Measurements from ENCODE around the gene AP1S3.
"Not testable (repeated sequence)": the region's sequence is repeated elsewhere in the genome, so short reads cannot be mapped to it uniquely, and the experiment has no call there.

AP1S3 gene

DNA sequence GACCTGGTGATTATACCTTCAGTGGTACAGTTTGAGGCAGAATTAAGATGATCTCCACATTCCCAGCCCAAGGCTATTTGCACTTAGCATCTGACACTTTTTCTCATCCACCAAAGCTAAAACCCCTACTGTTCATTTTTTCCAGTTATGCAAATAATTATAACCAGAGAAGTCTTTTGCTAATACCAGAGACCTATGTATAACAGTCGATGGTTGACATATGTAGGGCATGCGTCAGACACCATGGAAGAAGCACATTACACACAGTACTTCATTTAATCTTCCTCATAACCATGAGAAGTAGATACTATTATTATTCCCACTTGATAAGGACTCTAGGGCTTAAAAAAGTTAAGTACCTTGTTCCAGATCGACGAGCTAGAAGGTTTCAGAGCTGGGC is 36.5 kb downstream of the AP1S3 start:
- DNase-seq = no peak
- TF ChIP-seq POLR2A (IDR thresholded peaks at IDR 0.05; ENCODE audit: low read length) = no peak
- TF ChIP-seq GATA1 (IDR thresholded peaks at IDR 0.05; ENCODE audit: low read depth, low read length) = no peak

DNA sequence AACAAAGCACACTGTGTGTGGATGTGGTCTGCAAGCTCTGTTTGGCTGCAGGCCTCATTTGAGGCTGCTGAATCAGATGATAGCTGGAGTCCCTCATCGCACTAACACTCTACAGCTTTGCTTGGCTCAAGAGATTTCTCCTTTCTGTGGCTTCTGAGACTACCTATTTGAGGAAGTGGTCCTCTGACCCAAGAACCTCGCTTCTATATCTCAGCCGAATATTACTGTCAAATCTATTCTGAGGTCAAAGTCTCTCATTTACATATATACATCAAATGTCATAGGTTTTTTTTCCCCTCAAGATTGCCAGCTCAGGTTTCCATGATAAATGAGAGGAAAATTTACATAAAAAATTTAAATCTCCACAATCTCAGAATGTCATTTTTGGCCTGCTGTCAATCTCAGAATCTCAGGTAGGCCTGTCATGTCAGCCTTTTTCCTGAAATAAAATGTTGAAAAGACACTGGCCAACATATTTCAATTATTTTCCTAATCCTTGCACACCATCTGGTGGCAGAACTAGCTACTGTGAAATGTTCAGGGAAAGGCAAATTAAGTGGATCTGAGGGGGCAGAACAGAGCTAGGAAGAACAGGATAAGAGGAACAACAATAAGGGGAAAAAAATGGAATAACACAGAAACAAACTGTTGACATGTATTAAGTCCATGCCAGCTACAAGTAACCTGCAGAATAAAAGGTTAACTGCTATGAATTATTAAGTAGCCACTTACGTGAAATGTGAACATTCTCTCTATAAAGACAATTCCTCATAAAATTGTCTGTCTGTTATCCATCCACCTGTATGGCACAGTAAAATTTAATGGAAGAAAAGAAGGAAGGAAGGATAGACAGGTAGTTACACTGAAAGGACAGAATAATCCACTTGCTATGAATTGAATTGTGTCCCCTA is 39.3 kb downstream of the AP1S3 start:
- TF ChIP-seq GATA1 (IDR thresholded peaks at IDR 0.05; ENCODE audit: low read depth, low read length) (no peak), POLR2A (IDR thresholded peaks at IDR 0.05; ENCODE audit: low read length) (no peak)
- DNase-seq = peak in 1 of 2 experiments; percentile 11

DNA sequence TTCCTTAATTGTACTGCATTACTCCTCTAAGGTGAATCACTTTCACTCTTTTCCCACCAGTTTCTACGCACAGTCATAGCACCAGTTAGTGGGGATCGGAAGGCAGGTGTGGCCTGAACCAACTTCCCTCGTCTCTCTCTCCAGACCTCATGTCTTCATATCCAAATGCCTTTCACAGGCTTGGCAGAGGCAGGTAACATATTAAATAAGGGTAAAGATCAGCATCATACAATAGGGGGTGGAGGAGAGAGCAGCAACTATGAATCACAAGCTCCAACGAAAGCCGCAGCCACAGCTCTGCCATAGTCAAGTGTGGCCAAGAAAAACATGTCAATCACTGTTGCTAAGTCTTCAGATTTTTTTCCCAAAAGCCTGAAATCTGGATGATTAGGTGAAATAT is 40.3 kb downstream of the AP1S3 start:
- TF ChIP-seq POLR2A (IDR thresholded peaks at IDR 0.05; ENCODE audit: low read length) (no peak), GATA1 (IDR thresholded peaks at IDR 0.05; ENCODE audit: low read depth, low read length) (no peak)
- DNase-seq = no peak

DNA sequence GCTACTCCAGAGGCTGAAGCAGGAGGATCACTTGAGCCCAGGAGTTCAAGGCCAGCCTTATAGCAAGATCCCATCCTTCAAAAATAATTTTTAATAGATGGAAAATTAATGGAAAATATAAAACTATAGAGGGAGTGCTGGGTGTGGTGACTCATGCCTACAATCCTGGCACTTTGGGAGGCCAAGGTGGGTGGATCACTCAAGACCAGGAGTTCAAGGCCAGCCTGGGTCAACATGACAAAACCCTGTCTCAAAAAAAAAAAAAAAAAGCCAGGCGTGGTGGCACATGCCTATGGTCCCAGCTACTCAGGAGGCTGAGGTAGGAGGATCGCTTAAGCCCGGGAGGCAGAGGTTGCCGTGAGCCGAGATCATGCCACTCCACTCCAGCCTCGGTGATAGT is 48.0 kb downstream of the AP1S3 start:
- no peak for DNase-seq
- TF ChIP-seq GATA1 (IDR thresholded peaks at IDR 0.05; ENCODE audit: low read depth, low read length) = no peak
- no peak for TF ChIP-seq POLR2A (IDR thresholded peaks at IDR 0.05; ENCODE audit: low read length)

DNA sequence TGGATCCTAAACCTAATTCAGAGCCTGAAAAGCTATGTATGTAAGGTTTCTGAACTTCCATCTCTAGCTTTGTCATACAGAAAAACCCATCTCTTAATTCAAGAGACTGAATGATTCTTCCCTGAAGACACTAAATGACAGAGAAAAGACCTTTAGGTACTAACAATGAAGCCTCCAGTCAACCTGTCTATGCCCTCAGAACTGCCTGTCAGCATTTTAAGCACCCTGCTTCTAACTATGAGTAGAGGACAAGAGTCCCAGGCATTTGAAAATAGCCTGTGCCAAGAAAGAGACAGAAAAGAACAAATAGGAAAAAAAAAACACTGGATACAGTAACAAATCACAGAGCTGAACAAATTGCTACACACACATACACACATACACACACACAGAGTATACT is 48.6 kb downstream of the AP1S3 start:
- no peak for DNase-seq
- TF ChIP-seq POLR2A (IDR thresholded peaks at IDR 0.05; ENCODE audit: low read length) (no peak), GATA1 (IDR thresholded peaks at IDR 0.05; ENCODE audit: low read depth, low read length) (no peak)

DNA sequence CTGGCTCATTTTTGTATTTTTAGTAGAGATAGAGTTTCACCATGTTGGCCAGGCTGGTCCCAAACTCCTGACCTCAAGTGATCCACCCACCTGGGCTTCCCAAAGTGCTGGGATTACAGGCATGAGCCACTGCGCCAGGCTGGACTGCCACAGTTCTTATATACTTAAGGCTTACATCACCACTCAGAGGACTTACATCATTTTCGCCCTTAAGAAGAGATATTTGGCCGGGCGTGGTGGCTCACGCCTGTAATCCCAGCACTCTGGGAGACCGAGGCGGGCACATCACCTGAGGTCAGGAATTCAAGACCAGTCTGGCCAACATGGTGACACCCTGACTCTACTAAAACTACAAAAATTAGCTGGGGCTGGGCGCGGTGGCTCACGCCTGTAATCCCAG is 49.3 kb downstream of the AP1S3 start:
- DNase-seq = not testable (repeated sequence)

DNA sequence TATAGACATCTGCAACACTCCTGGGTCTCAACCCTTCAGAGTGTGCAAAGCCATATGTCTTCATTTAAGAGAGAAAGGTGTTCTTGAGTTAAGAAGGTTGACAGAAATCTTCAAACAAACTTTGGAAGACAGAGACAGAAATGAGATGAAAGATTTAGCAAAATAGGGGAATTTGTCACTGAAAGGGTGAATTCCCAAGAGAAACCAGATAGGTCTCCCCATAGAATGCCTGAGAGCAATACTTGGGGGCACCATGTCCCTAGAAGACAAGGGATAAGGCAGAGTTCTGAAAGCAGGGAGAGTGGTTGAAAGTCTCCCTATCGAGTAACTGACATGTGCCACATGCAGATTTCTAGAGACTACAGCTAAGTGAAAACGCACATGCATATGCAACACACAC is 50.0 kb downstream of the AP1S3 start:
- DNase-seq = no peak
- TF ChIP-seq GATA1 (IDR thresholded peaks at IDR 0.05; ENCODE audit: low read depth, low read length) = no peak
- no peak for TF ChIP-seq POLR2A (IDR thresholded peaks at IDR 0.05; ENCODE audit: low read length)

DNA sequence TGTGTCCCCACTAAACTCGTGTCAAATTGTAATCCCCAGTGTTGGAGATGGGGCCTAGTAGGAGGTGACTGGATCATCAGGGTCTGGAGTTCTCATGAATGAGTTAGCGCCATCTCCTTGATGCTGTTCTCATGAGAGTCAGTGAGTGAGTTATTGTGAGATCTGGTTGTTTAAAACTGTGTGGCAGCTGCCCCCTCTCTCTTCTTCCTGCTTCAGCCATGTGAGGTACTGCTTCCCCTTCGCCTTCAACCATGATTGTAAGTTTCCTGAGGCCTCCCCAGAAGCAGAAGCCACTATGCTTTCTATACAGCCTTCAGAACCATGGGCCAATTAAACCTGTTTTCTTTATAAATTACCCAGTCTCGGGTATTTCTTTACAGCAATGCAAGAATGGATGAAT is 50.4 kb downstream of the AP1S3 start:
- DNase-seq = no peak
- TF ChIP-seq POLR2A (IDR thresholded peaks at IDR 0.05; ENCODE audit: low read length) (no peak), GATA1 (IDR thresholded peaks at IDR 0.05; ENCODE audit: low read depth, low read length) (no peak)

DNA sequence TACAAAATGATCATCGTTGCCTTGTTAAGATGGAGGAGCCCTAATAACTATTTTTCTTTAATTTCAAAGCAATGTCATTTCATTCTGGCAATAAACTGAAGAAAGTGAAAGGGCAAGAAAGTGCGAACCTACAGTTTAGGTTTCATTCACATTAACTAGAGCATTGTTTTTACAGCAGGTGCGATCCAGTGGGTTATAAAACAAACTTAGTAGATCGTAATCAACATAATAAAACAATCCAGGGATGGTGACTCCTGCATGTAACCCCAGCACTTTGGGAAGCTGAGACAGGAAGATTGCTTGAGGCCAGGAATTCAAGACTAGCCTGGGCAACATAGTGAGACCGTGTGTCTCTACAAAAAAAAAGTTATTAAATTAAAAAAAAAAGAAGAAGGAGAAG is 51.1 kb downstream of the AP1S3 start:
- DNase-seq = no peak
- TF ChIP-seq GATA1 (IDR thresholded peaks at IDR 0.05; ENCODE audit: low read depth, low read length) (no peak), POLR2A (IDR thresholded peaks at IDR 0.05; ENCODE audit: low read length) (no peak)

DNA sequence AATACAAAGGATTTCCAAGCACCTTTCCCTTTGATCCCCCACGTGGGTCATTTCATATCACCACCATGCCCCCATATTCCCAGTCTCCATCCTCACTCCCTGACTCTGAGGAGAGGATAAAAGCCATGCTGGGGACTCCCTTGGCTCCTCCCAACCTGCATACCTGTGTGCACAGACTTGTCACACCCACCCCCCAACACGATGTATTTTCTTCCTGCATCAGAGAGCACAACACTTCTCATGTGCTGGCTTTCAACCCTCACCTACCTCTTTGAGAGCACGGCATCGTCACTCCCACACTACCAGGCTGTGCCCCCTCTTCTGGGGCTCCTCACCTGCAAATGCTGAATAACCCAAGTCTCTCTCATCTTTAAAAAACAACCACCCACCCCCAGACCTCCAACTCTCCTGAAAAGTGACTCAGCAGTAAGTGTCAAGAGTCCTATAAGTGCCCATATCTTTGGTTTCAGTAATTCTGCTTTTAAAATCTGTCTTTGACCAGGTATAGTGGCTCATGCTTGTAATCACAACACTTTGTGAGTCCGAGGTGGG is 53.1 kb downstream of the AP1S3 start:
- no peak for DNase-seq
- TF ChIP-seq POLR2A (IDR thresholded peaks at IDR 0.05; ENCODE audit: low read length) (no peak), GATA1 (IDR thresholded peaks at IDR 0.05; ENCODE audit: low read depth, low read length) (no peak)

DNA sequence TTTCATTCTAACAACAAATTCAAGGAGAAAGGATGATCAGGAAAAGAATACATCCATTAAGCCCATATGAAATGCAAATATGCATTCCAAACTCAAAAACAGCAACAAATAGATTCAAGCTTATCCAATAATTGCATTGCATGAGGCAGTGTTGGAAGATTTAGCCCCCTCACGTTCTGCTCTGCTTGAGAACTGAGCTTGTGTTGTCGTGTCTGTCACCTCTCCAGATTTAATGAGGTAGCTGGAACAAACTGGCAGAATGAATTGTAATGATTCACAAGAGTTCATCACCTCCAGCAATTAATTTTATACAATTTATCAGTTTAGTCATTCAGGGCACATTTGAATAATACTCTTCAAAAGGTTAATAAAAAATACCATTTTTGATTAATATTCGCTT is 54.8 kb downstream of the AP1S3 start:
- no peak for TF ChIP-seq POLR2A (IDR thresholded peaks at IDR 0.05; ENCODE audit: low read length)
- no peak for TF ChIP-seq GATA1 (IDR thresholded peaks at IDR 0.05; ENCODE audit: low read depth, low read length)
- DNase-seq = no peak

DNA sequence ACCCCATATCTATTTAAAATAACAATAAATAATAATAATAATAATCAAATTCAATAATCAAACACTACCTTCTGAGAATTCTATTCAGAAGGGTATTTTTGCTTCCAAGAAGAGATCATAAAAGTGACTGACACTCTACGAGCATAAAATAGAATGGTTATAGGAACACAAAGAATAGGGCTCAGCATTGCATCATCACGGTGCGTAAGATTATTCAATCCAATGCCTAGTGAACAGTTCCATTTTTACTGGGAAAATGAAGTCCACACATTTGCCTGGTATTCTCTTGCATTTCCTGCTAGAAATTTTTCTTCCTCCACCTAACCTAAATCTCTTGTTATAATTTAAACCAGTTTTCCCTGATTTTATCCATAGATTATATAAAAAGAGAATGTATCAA is 55.8 kb downstream of the AP1S3 start:
- DNase-seq = no peak
- no peak for TF ChIP-seq POLR2A (IDR thresholded peaks at IDR 0.05; ENCODE audit: low read length)
- TF ChIP-seq GATA1 (IDR thresholded peaks at IDR 0.05; ENCODE audit: low read depth, low read length) = no peak

DNA sequence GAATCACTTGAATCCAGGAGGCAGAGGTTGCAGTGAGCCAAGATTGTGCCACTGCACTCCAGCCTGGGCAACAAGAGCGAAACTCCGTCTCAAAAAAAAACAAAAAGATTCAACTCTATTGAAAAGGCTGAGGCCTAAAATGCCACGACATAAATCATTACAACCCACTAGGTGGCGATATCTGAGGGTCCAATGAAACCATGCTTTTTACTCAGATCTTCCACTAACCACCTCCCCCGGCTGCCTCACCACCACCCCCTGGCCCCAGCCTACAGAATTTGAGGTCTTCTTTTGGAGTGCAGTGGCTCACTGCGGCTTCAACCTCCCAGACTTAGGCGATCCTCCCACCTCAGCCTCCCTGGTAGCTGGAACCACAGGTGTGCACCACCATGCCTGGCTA is 57.5 kb downstream of the AP1S3 start:
- peak; percentile 35 to 43 for DNase-seq
- TF ChIP-seq POLR2A (IDR thresholded peaks at IDR 0.05; ENCODE audit: low read length) (no peak), GATA1 (IDR thresholded peaks at IDR 0.05; ENCODE audit: low read depth, low read length) (no peak)

DNA sequence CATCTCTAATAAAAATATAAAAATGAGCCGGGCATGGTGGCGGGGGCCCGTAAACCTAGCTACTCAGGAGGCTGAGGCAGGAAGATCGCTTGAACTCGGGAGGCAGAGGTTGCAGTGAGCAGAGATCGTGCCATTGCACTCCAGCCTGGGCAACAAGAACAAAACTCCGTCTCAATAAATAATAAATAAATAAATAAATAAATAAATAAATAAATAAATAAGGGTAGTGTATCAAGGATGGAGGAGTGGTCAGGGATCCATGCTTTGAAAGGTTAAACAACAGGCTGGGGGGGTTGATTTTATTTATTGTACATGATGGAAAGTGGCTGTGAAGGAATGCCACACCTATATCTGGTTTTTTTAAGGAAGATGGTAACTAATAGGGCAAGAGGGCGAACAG is 63.2 kb downstream of the AP1S3 start:
- TF ChIP-seq POLR2A (IDR thresholded peaks at IDR 0.05; ENCODE audit: low read length) (no peak), GATA1 (IDR thresholded peaks at IDR 0.05; ENCODE audit: low read depth, low read length) (no peak)
- DNase-seq = no peak

DNA sequence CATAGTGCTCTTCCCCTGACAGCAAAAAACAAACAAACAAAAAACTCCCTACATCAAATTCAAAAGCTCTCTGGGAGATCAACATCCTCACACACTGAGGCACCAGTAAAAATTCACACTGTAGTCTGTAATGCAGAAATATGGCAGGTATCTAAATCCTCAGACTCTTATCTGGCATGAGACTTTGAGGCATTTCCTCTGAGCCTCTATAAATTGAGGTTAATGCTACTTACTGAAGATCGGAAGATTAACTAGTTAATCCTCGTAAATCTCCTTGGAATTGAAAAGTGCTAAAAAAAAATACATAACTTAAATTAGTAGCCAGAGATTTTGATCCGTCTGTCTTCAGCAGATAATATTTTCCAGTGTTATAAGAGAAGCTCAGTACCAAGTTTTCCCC is 65.0 kb downstream of the AP1S3 start:
- DNase-seq = no peak
- TF ChIP-seq GATA1 (IDR thresholded peaks at IDR 0.05; ENCODE audit: low read depth, low read length) (no peak), POLR2A (IDR thresholded peaks at IDR 0.05; ENCODE audit: low read length) (no peak)
